VCaP (cell line): ENCODE results near the gene EPHA3.

Experiments used
- H3K27ac ChIP-seq: fragments of 450-650 bp; 2 replicates; pipeline ENCODE4 v1.5.1; 2017
- TF ChIP-seq, protein P1 (sequence below): fragments of 450-650 bp; conservative IDR thresholded peaks from 2 replicates; pipeline ENCODE4 v1.5.1; 2017; ENCODE audit warnings: mild to moderate bottlenecking, moderate library complexity

Gene EPHA3

DNA sequence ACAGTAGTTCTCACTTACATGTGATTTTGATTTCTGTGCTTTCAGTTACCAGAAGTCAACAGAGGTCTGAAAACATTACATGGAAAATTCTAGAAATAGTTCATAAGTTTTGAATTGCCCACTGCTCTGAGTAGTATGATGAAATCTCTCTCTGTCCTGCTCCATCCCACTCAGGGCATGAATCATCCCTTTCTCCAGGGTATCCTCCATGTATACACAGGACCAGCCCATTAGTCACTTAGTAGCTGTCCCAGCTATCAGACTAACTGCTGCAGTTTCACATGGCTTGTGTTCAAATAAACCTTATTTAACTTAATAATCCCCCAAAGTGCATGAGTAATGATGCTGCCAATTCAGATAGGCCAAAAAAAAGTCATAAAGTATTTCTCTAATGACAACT is 38.6 kb downstream of the EPHA3 start:
- TF ChIP-seq, protein P1, sequence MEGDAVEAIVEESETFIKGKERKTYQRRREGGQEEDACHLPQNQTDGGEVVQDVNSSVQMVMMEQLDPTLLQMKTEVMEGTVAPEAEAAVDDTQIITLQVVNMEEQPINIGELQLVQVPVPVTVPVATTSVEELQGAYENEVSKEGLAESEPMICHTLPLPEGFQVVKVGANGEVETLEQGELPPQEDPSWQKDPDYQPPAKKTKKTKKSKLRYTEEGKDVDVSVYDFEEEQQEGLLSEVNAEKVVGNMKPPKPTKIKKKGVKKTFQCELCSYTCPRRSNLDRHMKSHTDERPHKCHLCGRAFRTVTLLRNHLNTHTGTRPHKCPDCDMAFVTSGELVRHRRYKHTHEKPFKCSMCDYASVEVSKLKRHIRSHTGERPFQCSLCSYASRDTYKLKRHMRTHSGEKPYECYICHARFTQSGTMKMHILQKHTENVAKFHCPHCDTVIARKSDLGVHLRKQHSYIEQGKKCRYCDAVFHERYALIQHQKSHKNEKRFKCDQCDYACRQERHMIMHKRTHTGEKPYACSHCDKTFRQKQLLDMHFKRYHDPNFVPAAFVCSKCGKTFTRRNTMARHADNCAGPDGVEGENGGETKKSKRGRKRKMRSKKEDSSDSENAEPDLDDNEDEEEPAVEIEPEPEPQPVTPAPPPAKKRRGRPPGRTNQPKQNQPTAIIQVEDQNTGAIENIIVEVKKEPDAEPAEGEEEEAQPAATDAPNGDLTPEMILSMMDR: no peak
- H3K27ac ChIP-seq: no peak overlapping the region

DNA sequence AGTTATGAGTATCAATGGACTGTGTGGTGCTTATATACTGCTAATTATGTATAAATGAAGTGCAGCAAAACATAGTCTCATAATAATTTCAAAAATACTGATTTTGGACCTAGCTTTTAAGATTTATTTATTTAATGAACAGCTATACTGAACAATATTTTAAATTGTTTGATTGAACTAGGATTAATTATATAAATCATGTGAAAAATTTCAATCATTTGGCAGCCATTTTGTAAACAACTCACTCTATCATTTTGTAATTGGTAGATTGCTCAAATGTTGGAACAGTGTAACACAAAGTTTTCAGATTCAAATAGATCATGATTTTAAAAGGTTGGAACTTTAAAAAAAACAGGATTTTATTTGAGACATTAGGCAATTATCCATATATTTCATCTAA is 47.0 kb downstream of the EPHA3 start:
- no peak overlapping the region for H3K27ac ChIP-seq
- TF ChIP-seq, protein P1: no peak

DNA sequence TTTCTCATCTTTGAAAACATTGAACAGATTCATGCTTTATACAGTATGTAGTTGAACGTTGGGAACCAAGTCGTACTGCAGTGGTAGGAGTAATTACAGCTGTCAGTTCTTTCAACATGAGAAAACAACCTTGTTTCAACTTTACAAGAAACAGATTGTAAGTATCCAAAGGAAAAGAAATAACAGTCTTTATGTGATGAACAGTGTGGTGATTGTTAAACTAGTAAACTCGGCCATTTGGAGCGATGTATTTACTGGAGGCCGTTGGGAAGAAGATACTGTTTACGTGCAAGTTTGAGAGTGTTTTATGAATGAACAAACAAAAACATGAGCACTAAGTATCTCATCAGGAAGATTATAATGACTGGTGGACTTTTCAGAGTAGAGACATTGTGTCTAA is 48.4 kb downstream of the EPHA3 start:
- H3K27ac ChIP-seq: no peak overlapping the region
- TF ChIP-seq, protein P1: no peak

DNA sequence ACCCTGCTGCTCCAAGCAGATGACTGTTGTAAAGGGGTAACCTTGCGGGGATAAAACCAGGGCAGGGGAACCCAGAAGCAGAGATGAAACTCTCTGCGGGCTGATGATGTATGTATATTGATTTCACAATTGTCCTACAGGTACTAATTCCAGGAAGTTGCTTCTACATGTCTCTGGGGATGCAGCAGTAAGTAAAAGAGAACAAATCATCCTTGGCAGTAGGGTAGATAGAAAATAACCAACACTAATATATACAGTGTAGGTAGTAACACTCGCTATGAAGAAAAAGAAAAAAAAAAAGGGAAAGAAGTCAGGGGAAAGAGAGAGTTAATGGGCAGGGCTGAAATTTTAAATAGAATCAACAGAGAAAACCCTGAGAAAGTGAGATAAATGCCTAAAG is 50.2 kb downstream of the EPHA3 start:
- no peak overlapping the region for H3K27ac ChIP-seq
- TF ChIP-seq, protein P1: no peak

DNA sequence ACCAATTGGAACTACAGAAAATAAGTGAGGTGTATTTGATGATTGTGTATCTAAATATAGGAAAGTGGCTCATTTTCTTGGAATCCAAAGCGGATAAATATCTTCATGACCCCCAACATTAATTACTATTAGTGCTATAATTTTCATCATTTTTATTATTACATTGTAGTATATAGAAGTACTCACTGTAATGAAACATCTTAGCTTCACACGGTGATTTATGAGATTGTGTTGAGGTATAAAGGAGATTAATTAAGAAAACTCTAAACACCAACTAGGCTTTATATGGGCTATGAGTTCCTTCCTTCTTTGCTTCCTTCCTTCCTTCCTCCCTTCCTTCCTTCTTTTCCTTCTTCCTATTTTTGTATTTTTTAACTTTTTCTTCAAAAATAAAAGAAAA is 52.2 kb downstream of the EPHA3 start:
- no peak overlapping the region for H3K27ac ChIP-seq
- TF ChIP-seq, protein P1: no peak

DNA sequence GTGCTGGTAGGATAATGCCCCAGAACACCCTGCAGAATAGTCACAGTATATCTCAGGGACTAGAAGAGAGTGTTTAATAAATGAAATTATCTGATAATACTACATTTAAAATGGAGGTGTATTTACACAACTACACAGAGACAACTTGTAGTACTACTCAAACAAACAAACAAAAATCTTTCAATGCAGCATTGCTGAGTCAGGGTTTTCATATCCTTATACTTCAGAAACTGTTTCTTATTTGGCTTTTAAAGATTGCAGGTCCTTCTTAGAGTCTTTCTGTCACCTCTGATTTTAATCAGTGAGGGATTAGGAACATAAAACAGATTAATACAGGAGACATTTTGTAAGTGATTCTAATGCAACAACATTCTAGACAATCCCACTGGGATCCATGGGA is 57.4 kb downstream of the EPHA3 start:
- no peak overlapping the region for H3K27ac ChIP-seq
- TF ChIP-seq, protein P1: no peak

DNA sequence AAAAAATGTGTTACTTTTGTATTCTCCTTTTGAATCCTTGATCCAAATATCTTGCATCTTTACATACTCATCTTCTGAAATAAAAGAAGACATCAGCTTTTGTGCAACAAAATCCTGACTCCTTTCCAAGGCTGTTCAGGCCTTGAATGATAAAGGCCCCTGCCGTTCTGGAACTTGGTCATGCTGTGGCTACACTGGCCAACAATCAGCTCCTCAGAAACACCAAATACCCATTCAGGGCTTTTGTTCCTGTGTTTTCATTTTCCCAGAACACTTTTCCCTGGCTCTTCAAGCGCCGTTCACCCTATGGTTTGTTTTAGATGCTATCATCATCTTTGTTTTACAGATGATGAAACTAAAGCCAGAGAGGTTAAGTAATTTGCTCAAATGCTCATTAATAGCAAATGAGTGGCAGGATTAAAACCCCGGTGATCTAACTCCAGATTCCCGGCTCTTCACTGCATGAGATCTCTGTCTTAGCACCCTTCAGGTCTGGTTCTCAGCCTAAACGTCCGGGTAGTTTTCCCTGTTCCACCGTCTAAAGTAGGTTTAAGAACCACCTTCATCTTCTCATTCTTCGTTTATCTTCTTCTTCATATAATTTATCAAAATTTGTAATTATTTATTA is 58.3 kb downstream of the EPHA3 start:
- H3K27ac ChIP-seq: no peak overlapping the region
- TF ChIP-seq, protein P1: no peak
